ENCODE measurements around the gene LRIF1.

DNA sequence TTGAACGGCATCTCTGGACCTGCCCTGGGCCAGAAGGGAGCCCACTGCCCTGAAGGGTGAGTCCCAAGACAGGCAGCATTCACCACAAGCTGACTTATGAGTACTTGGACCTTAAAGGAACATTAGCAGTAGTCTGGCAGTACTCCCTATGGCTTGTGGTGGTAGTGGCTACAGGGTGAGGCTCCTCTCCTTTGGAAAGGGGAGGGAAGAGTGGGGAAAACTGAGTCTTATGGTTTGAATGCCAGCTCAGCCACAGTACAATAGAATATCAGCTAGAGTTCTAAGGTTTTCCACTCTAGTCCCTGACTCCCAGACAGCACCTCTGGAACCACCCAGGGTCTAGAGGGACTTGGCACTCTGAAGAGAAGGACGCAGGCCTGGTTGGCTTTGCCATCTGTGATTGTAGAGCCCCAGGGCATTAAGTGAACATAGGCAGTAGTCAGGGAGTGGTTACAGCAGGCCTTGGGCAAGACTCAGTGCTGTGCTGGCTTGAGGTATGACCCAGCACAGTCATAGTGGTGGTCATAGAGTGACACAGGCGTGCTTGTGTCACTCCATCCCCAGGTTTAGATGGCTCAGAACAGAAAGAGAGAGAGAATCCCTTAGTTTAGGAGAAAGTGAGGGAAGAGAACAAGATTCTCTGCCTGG, 59.7 kb downstream of the LRIF1 start:
- TF ChIP-seq FOXK2 (IDR thresholded peaks at IDR 0.05) (no peak), SUZ12 (IDR thresholded peaks at IDR 0.05) (no peak), BHLHE40 (IDR thresholded peaks at IDR 0.05; ENCODE audit: borderline replicate concordance) (no peak), ELF4 (IDR thresholded peaks at IDR 0.05) (no peak), TARDBP (IDR thresholded peaks at IDR 0.05) (no peak), SP1 (IDR thresholded peaks at IDR 0.05) (no peak)
